ENCODE data around the gene ALPP.

The ALPP gene

GRCh38 chr2:232410238-232410900 lies 31.8 kb downstream of the ALPP start:
- H3K4me3 ChIP-seq, result no peak overlapping the region
- TF ChIP-seq Cebpa-rat (IDR thresholded peaks at IDR 0.05), result no peak
- H4K20me1 ChIP-seq, result no peaks in the 10 kb centered on the region
- no peaks in the 10 kb centered on the region for H3K36me3 ChIP-seq
- no peaks in the 10 kb centered on the region for H3K9me3 ChIP-seq
- no peak overlapping the region for H3K9ac ChIP-seq
- no peaks in the 10 kb centered on the region for H3K27me3 ChIP-seq
- peaks cover 56% of the 10 kb centered on the region for H3K4me1 ChIP-seq
- H3K4me2 ChIP-seq, result peak overlapping the region; percentile 36
- no peak overlapping the region for H3K27ac ChIP-seq

- H3K27me3 ChIP-seq, result peaks cover 6% of the 10 kb centered on the region; the same call in 1 of the 2 replicates
- H3K4me1 ChIP-seq, result peaks cover 41% of the 10 kb centered on the region
- H3K4me3 ChIP-seq, result no peak overlapping the region
- TF ChIP-seq Cebpa-rat (IDR thresholded peaks at IDR 0.05), result no peak
- H3K27ac ChIP-seq, result no peak overlapping the region
- no peak overlapping the region for H3K9ac ChIP-seq
- H3K9me3 ChIP-seq, result no peaks in the 10 kb centered on the region
- no peaks in the 10 kb centered on the region for H3K36me3 ChIP-seq
- H3K4me2 ChIP-seq, result peak overlapping the region; percentile 41; the same call in 1 of the 2 replicates
- H4K20me1 ChIP-seq, result no peaks in the 10 kb centered on the region
Observed at GRCh38 chr2:232411901-232412629, 33.5 kb downstream of the ALPP start.

GRCh38 chr2:232412986-232413385 lies 34.4 kb downstream of the ALPP start:
- no peak overlapping the region for H3K27ac ChIP-seq
- no peak overlapping the region for H3K4me3 ChIP-seq
- TF ChIP-seq Cebpa-rat (IDR thresholded peaks at IDR 0.05), result no peak
- H4K20me1 ChIP-seq, result no peaks in the 10 kb centered on the region
- peaks cover 15% of the 10 kb centered on the region for H3K27me3 ChIP-seq
- no peaks in the 10 kb centered on the region for H3K36me3 ChIP-seq
- H3K4me2 ChIP-seq, result peak overlapping the region; percentile 41
- H3K9ac ChIP-seq, result no peak overlapping the region
- H3K9me3 ChIP-seq, result no peaks in the 10 kb centered on the region
- H3K4me1 ChIP-seq, result peaks cover 32% of the 10 kb centered on the region

GRCh38 chr2:232415138-232415690 lies 36.7 kb downstream of the ALPP start:
- Histone ChIP-seq H3K9me3 (peaks cover 18% of the 10 kb centered on the region), H3K4me2 (no peak overlapping the region), H3K27me3 (peaks cover 38% of the 10 kb centered on the region), H3K4me3 (no peak overlapping the region), H3K4me1 (peaks cover 25% of the 10 kb centered on the region), H3K36me3 (no peaks in the 10 kb centered on the region), H3K27ac (no peak overlapping the region), H4K20me1 (peaks cover 12% of the 10 kb centered on the region; the same call in 1 of the 2 replicates), H3K9ac (no peak overlapping the region)
- TF ChIP-seq Cebpa-rat (IDR thresholded peaks at IDR 0.05), result no peak

- no peak for TF ChIP-seq Cebpa-rat (IDR thresholded peaks at IDR 0.05)
- H4K20me1 ChIP-seq, result peaks cover 20% of the 10 kb centered on the region; the same call in 1 of the 2 replicates
- peaks cover 22% of the 10 kb centered on the region for H3K4me1 ChIP-seq
- H3K9me3 ChIP-seq, result peaks cover 25% of the 10 kb centered on the region
- no peak overlapping the region for H3K4me3 ChIP-seq
- H3K27ac ChIP-seq, result no peak overlapping the region
- H3K27me3 ChIP-seq, result peaks cover 45% of the 10 kb centered on the region
- no peak overlapping the region for H3K4me2 ChIP-seq
- no peak overlapping the region for H3K9ac ChIP-seq
- no peaks in the 10 kb centered on the region for H3K36me3 ChIP-seq
Observed at GRCh38 chr2:232415736-232416520, 37.4 kb downstream of the ALPP start.

GRCh38 chr2:232416521-232417470 lies 38.2 kb downstream of the ALPP start:
- Histone ChIP-seq H3K27me3 (peaks cover 54% of the 10 kb centered on the region), H3K9me3 (peaks cover 34% of the 10 kb centered on the region), H3K4me1 (peaks cover 19% of the 10 kb centered on the region), H3K36me3 (no peaks in the 10 kb centered on the region), H3K4me3 (no peak overlapping the region), H3K27ac (no peak overlapping the region), H3K4me2 (no peak overlapping the region), H3K9ac (no peak overlapping the region), H4K20me1 (peaks cover 20% of the 10 kb centered on the region; the same call in 1 of the 2 replicates)
- no peak for TF ChIP-seq Cebpa-rat (IDR thresholded peaks at IDR 0.05)

GRCh38 chr2:232417489-232417888 lies 38.9 kb downstream of the ALPP start:
- Histone ChIP-seq H3K36me3 (no peaks in the 10 kb centered on the region), H3K4me3 (no peak overlapping the region), H3K27ac (no peak overlapping the region), H3K27me3 (peaks cover 61% of the 10 kb centered on the region), H4K20me1 (peaks cover 20% of the 10 kb centered on the region; the same call in 1 of the 2 replicates), H3K4me2 (no peak overlapping the region), H3K9ac (no peak overlapping the region), H3K9me3 (peaks cover 41% of the 10 kb centered on the region), H3K4me1 (peaks cover 15% of the 10 kb centered on the region)
- TF ChIP-seq Cebpa-rat (IDR thresholded peaks at IDR 0.05), result no peak

GRCh38 chr2:232418056-232418455 lies 39.5 kb downstream of the ALPP start:
- peaks cover 9% of the 10 kb centered on the region for H3K4me1 ChIP-seq
- H4K20me1 ChIP-seq, result peaks cover 20% of the 10 kb centered on the region; the same call in 1 of the 2 replicates
- no peaks in the 10 kb centered on the region for H3K36me3 ChIP-seq
- H3K4me3 ChIP-seq, result no peak overlapping the region
- peaks cover 44% of the 10 kb centered on the region for H3K9me3 ChIP-seq
- no peak overlapping the region for H3K27ac ChIP-seq
- no peak overlapping the region for H3K9ac ChIP-seq
- peaks cover 64% of the 10 kb centered on the region for H3K27me3 ChIP-seq
- no peak overlapping the region for H3K4me2 ChIP-seq
- no peak for TF ChIP-seq Cebpa-rat (IDR thresholded peaks at IDR 0.05)
